SKM-1 (cell line): ENCODE measurements around the gene CLDN18.
A peak's percentile ranks its signal among the peaks of the same experiment; 100 is the strongest.

Experiments
- DNase-seq: peaks from one replicate; lab custom pipeline; 2025; ENCODE audit not compliant: unreplicated experiment; lab: John Stamatoyannopoulos, UW

CLDN18 gene

GRCh38 chr3:138009476-138010272, at the start of gene CLDN18:
Gene CLDN18 (plus strand): TSS chr3:138010165. CDS start chr3:138010226, 61 bp downstream.
- no peak for DNase-seq

GRCh38 chr3:137962251-137962650, 47.7 kb upstream of the CLDN18 start:
- DNase-seq: no peak

- DNase-seq: no peak
Measured at GRCh38 chr3:137963463-137963862, 46.5 kb upstream of the CLDN18 start.

GRCh38 chr3:137970914-137971831, 38.8 kb upstream of the CLDN18 start:
- peak; percentile 61 for DNase-seq

- DNase-seq: no peak
Measured at GRCh38 chr3:137972396-137972795, 37.6 kb upstream of the CLDN18 start.

- DNase-seq: no peak
Measured at GRCh38 chr3:137978328-137978727, 31.6 kb upstream of the CLDN18 start.

- no peak for DNase-seq
Measured at GRCh38 chr3:137987723-137988122, 22.2 kb upstream of the CLDN18 start.

- DNase-seq: no peak
Measured at GRCh38 chr3:137988152-137988551, 21.8 kb upstream of the CLDN18 start.

- DNase-seq: no peak
Measured at GRCh38 chr3:137988982-137989381, 21.0 kb upstream of the CLDN18 start.

- DNase-seq: no peak
Measured at GRCh38 chr3:137990427-137990826, 19.5 kb upstream of the CLDN18 start.

- no peak for DNase-seq
Measured at GRCh38 chr3:137992592-137992991, 17.4 kb upstream of the CLDN18 start.

GRCh38 chr3:137998121-137999042, 11.6 kb upstream of the CLDN18 start:
- DNase-seq: no peak

GRCh38 chr3:138003069-138003468, 6.9 kb upstream of the CLDN18 start:
- no peak for DNase-seq

- DNase-seq: no peak
Measured at GRCh38 chr3:138005627-138006026, 4.3 kb upstream of the CLDN18 start.

- DNase-seq: no peak
Measured at GRCh38 chr3:138007898-138008297, 2.1 kb upstream of the CLDN18 start.

GRCh38 chr3:138010273-138010590, 267 bp downstream of the CLDN18 start:
- DNase-seq: no peak

GRCh38 chr3:138011722-138012121, 1.8 kb downstream of the CLDN18 start:
- no peak for DNase-seq

- DNase-seq: no peak
Measured at GRCh38 chr3:138012526-138012925, 2.6 kb downstream of the CLDN18 start.

- DNase-seq: no peak
Measured at GRCh38 chr3:138016065-138016464, 6.1 kb downstream of the CLDN18 start.

- no peak for DNase-seq
Measured at GRCh38 chr3:138019281-138020069, 9.5 kb downstream of the CLDN18 start.
